Activated CD4-positive, alpha-beta T cell treated with anti-CD3 and anti-CD28 coated beads, Interleukin-2, amount 50 U/mL, for 16 hours (primary cell): ENCODE data around the gene RASGRP2.

Source experiments
- DNase-seq: peaks from one replicate; pipeline ENCODE4 v3.0.0-alpha.2; 2020

Gene RASGRP2

GRCh38 chr11:64755681-64756361 lies 11.9 kb upstream of the RASGRP2 start:
- no peak for DNase-seq

DNA sequence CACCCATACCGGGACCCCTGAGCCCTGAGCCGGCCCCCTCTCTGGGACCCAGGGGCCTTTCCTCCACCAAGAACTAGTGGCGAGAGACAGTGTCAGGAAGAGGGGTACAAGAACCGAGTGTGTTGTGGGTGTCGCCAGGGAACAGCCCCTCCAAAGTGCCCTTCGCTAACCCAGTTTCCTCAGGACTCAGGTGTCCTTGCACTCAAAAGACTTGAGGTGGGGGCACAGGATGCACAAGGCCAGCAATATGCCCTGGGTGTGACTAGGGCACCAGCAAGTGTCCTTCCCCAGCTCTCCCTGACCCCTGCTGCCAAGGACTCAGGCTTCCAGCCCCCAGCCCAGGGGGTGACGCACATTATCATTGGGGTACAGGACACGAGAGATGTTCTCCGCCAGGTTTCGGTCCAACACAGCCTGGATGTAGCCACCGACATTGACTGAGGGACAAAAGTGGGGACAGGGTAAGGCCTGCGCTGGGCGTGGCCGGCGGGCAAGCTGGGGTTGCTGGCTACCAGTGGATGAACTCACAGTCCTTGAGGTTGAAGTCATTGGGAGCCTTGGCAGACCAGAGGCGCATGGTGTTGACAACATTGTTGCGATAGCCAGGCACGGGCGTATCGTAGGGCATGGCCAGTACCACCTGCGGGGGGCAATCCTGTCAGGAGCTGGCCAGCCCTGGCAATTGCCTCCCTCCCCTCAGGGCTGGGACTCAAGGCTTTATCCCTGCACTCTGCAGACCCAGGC lies 11.1 kb upstream of the RASGRP2 start:
- DNase-seq = no peak

DNA sequence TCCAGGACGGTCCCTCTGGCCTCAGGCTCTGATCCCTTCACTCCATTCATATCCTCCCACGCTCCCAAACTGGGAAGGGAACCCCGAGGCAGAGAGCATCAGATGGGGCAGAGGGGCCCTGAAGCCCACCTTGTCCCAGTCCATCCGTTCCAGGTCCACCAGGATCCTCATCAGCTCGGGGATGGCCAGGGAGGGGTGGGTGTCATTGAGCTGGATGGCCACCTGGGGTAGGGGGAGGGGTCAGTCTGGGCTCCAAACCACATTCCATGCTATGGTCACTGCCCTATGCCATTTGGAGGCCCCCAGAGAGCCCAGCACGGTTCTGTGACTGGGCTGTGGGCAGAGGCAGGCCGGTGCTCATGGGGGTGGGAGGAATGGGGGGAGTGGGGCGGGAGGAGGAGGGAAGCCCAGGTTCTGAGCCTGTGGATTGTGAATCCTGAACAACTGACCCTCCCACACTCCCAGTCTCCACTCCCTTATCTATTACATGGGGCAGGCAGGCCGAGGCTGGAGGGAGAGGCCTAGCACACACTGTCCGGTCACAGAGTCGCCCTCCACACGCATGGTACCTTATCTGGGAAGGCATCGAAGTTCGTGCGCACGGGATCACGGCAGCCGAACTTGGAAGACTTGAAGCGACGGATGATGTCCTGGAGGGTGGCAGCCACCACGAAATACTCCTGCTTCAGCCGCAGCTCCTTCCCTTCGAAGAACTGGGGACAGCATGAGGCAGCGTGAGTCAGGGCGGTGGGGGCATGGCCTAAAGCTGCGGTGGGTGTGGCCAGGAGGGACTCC lies 10.4 kb upstream of the RASGRP2 start:
- no peak for DNase-seq

DNA sequence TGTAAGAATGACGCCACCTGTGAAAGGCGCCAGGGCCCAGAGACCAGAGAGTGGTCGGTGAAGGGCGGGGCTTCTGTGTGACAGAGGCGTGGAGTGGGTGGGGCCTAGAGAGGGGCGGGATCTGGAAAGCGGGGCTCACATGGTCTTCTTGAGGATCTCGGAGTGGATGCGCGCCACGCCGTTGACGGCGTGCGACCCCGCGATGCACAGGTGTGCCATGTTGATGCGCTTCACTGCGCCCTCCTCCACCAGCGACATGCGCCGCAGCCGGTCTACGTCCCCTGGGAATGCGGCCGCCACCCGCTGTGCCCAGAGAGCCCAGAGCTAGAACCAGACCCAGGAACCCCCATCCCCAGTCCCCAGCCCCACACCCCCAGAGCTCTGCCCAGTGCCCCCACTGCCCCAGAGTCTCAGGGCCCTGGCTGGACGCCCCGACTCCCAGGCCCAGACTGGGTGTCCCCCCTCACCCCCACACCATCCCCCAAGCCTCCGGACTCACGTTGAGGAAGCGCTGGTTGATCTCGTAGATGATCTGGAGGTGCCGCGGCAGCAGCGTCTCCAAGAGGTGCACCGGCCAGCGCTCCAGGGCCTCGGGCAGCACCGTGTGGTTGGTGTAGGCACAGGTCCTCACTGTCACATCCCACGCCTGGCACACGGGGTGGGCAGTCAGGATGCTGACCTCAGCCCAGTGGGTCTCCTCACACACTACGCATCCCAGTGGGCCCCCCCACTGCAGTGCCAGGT lies 9.6 kb upstream of the RASGRP2 start:
- no peak for DNase-seq

DNA sequence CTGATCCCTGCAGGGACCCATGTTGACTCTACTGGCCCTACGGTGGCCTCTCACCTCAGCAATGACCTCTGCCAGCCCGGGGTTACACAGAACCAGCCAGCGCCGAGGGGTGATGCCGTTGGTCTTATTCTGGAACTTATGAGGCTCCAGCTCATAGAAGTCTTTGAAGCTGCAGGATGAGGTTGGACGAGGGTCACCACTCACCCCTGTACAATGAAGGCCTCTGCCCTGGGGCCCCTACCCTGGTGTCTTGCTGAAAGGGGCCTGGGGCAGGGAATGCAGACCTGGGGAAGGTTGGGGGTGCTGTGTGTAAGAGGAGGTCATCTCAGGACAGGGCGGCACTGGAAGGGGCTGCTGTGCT lies 9.1 kb upstream of the RASGRP2 start:
- no peak for DNase-seq

- no peak for DNase-seq
Observed at GRCh38 chr11:64752175-64752970, 8.4 kb upstream of the RASGRP2 start.

GRCh38 chr11:64751580-64751979 lies 7.6 kb upstream of the RASGRP2 start:
- DNase-seq = no peak

DNA sequence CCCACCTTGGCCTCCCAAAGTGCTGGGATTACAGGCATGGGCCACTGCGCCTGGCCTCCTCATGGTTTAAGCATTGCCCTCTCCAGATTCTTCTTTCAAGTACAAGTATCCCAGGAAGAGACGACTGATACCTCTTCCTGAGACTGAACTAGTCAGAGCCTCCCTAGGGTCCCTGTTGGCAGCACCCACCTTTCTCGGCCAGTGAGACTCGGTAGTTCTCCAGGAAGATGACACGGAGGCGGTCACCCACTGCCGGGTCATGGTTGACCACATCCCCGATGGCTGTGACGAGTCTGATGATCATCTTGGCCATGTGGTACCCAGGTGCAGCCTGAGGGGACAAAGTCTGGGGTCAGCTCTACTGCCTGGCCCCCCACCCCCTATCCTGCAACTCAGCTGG lies 7.2 kb upstream of the RASGRP2 start:
- no peak for DNase-seq

- DNase-seq = no peak
Observed at GRCh38 chr11:64750361-64751054, 6.6 kb upstream of the RASGRP2 start.

GRCh38 chr11:64747961-64748665 lies 4.2 kb upstream of the RASGRP2 start:
- DNase-seq = no peak

- DNase-seq = no peak
Observed at GRCh38 chr11:64746486-64746885, 2.5 kb upstream of the RASGRP2 start.

DNA sequence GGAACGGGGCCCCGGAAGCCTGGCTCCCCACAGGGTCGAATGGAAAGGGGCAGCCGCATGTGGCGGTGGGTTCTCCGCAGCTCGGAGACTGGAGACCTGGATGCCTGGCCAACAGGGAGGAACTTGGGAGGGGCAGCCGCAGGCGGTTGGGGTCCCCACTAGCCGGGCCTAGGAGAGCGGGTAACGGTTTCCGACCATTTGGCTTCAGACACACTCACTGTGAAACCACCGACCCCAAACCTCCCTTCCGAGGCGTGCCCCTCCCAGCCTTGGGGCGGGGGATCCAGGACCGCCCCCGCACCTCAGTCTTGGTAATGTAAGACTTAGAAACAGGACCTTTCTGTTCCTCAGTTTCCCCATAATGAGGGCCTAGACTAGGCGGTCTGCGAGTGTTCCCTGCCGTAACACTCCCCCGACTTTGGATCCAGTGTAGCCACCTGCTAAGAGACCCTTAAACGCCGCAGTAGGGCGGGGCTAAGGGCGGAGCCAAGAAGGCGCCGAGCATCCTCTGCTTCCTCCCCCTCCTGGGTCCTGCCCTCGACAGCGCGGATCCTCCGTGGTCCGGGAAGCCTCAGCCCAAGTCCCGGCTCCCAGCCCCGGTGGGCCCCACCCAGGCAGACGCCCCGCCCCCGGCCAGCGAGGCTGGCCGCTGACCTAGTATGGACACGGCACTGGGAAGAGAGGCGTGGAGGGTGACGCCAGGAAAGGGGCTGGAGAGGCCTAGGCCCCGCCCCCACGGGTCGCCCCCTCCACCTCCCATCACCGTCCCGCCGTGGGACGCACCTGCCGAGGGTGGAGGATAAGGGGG lies 1.8 kb upstream of the RASGRP2 start:
- DNase-seq = peak; percentile 80

- DNase-seq = peak; percentile 84
Observed at GRCh38 chr11:64745189-64745520, 1.2 kb upstream of the RASGRP2 start.

- no peak for DNase-seq
Observed at GRCh38 chr11:64744544-64745188, 724 bp upstream of the RASGRP2 start.

DNA sequence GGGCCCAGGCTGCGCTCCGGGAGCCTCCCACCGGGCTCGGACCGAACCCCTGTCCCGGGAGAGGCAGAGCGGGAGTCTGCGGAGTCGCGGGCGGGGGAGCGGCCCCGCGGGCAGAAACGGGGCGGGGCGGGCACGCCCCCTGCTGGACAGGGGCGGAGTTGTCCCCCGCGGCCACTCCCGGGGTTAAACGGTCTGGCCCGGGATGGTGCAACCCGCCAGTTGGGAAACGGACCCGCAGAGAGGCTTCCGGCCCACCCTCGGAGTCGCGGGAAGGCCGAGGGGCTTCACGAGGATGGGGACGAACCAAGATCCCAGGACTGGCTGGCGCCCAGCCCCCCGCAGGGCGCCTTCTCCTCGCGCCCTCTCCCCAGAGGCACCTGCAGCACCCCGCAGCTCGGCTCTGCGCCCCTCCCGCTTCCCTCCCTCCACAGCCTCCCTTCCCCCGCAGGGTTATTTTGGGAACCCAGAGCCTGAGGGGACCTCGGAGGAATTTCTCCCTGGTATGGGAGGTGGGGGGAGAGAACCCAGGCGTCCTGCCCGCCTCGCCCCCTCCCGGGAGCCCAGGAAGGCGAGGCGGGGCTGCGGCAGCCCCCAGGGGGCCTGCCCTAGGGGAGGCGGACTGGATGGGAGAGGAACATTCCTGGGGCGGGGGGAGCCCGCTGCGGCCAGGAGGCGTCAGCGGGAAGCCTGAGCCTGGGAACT lies 902 bp downstream of the RASGRP2 start:
- DNase-seq = peak; percentile 70

DNA sequence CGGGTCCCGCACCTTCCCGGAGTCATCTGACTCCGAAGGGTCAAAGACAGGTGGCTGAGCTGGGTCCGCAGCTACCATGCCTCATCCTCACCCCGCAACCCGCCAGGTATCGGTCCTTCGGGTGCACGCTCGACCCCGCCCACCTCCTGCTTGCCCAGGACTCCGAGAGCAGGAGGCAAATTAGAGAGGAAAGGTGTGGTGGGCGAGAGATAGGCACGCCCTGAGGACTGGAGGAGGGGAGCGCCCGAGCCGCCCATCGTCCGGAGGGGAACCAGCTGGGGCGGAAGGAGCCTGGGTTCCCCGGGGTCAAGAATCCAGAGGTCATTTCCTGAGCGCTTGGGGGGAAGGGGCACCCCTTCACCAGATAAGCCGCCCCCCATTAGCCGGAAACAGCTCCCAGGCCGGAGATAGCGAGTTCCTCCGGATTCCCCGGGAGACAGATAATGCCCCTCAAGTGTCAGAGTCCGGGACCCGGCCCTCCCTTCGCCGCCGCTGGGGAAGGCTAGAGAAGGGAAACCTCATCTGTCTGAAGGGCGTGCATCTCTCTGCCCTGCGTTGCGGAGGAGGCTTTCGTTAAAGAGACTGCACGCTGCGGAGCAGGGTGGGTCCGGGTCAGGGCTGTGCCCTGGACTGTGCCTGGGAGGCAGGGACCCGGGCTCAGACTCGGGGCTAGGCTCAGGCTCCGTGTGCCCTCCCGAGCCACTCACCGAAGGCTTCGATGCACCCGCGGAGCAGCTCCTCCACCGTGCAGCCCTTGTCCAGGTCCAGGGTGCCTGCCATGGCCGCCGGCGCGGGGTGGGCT lies 1.7 kb downstream of the RASGRP2 start:
- no peak for DNase-seq

DNA sequence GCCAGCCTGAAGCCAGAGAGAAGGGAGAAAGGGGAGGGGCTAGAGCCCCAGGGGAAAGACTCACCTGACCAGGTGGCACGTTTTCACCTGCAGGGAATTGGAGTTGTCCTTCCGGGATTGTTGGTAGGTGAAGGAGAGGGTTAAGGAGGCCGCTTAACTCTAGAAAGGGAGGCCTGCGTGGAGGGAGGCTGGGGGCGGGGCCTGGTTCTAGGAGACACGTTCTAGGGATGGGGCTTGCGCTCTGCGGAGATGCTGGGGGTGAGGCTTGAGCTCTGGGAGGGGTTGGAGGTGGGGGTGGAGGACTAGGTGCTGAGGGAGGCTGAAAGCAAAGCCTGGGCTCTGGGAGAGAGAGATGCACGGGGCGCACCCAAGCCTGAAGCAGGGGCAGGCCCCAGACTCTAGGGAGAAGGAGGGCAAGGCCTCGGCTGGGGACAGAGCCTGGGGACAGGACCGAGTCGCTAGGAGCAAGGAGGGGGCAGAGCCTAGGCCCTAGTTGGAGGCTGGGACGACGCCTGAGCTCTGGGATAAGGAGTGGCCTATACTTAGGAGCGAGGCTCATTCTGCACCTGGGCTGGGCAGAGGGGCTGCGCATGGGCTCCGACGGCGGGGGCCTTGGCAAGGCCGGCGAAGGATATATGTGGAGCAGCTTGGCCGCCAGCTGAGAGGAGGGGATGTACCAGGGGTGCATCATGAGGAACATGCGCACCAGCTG lies 2.4 kb downstream of the RASGRP2 start:
- no peak for DNase-seq

GRCh38 chr11:64739871-64740270 lies 4.1 kb downstream of the RASGRP2 start:
- no peak for DNase-seq
